Hepatocyte (in vitro differentiated cells): ENCODE results near the gene TMEM184B. TPM values are rescaled to one million over a fixed set of nuclear protein-coding genes. Genes with fewer than 3 reads are reported as not detected.

Experiments
- DNase-seq: peaks from one replicate; pipeline ENCODE4 v3.0.0-alpha.2; 2016; ENCODE audit warnings: low spot score
- H2AFZ ChIP-seq: fragments of 200-600 bp; sonication (generic); 2 replicates; pipeline ENCODE4 v1.6.0; 2016; ENCODE audit warnings: antibody characterized with exemption, mild to moderate bottlenecking
- H3K27ac ChIP-seq: fragments of 200-600 bp; sonication (generic); 2 replicates; pipeline ENCODE4 v1.5.1; 2016; ENCODE audit warnings: mild to moderate bottlenecking
- H3K27me3 ChIP-seq: fragments of 200-600 bp; sonication (generic); 2 replicates; pipeline ENCODE4 v1.6.1; 2016
- H3K36me3 ChIP-seq: fragments of 200-600 bp; sonication (generic); replicated peaks from 2 replicates; pipeline ENCODE4 v1.5.1; 2016; ENCODE audit warnings: low read depth; ENCODE audit not compliant: insufficient read depth
- H3K4me1 ChIP-seq: fragments of 200-600 bp; sonication (generic); 2 replicates; pipeline ENCODE4 v1.5.1; 2016; ENCODE audit warnings: mild to moderate bottlenecking, moderate library complexity; ENCODE audit not compliant: insufficient read depth
- H3K4me2 ChIP-seq: fragments of 200-600 bp; sonication (generic); 2 replicates; pipeline ENCODE4 v1.6.0; 2016
- H3K4me3 ChIP-seq: fragments of 200-600 bp; sonication (generic); 2 replicates; pipeline ENCODE4 v1.5.1; 2016; ENCODE audit warnings: mild to moderate bottlenecking
- H3K79me2 ChIP-seq: fragments of 200-600 bp; sonication (generic); 2 replicates; pipeline ENCODE4 v1.6.0; 2017; ENCODE audit warnings: mild to moderate bottlenecking
- H3K9me2 ChIP-seq: fragments of 200-600 bp; sonication (generic); replicated peaks from 2 replicates; pipeline ENCODE4 v1.6.0; 2017; ENCODE audit warnings: mild to moderate bottlenecking; ENCODE audit not compliant: insufficient read depth
- H3K9me3 ChIP-seq: fragments of 200-600 bp; sonication (generic); 2 replicates; pipeline ENCODE4 v1.5.1; 2016; ENCODE audit warnings: low read depth, mild to moderate bottlenecking
- H4K20me1 ChIP-seq: fragments of 200-600 bp; sonication (generic); 2 replicates; pipeline ENCODE4 v1.6.0; 2016; ENCODE audit warnings: mild to moderate bottlenecking; ENCODE audit not compliant: insufficient read depth, poor library complexity, severe bottlenecking
- EZH2 ChIP-seq: fragments of 200-600 bp; sonication (generic); IDR thresholded peaks from 2 replicates; pipeline ENCODE4 v1.6.1; 2016; ENCODE audit warnings: antibody characterized with exemption, mild to moderate bottlenecking, borderline replicate concordance
- EZH2phosphoT487 ChIP-seq: fragments of 200-600 bp; sonication (generic); IDR thresholded peaks from one replicate; pipeline ENCODE4 v1.6.1; 2018; ENCODE audit warnings: antibody characterized with exemption, mild to moderate bottlenecking, low read depth, moderate library complexity; ENCODE audit not compliant: unreplicated experiment, severe bottlenecking
- WGBS: methylation state at CpG from one replicate; pipeline ENCODE4 v1.1.6; 2016; ENCODE audit warnings: low lambda C conversion rate; ENCODE audit errors: missing lambda C conversion rate; 5-methylcytosine and 5-hydroxymethylcytosine counted together
- polyA plus RNA-seq: library from polyadenylated mRNA; unstranded; fragments of >200 nt; fragmentation: Nextera tagmentation; extraction: Ambion mirVana; gene quantifications from 2 replicates; pipeline ENCODE4 v1.2.1, GENCODE V29; 2016
- total RNA-seq: library from RNA; depleted of rRNA; stranded (reverse); fragments of >200 nt; gene quantifications from 2 replicates; pipeline ENCODE4 v1.2.3, GENCODE V29; 2014
- TF ChIP-seq, protein P1 (sequence below): fragments of 200-600 bp; sonication (generic); IDR thresholded peaks from 2 replicates; pipeline ENCODE4 v1.5.1; 2016; ENCODE audit warnings: antibody characterized with exemption, mild to moderate bottlenecking; ENCODE audit not compliant: poor library complexity

TMEM184B gene
- total and polyA plus RNA-seq, 2 experiments from 2014 or later = 58.2 to 102 TPM

- Histone ChIP-seq H3K79me2 (peaks cover 99% of the 10 kb centered on the region), H3K27ac (peak overlapping the region; percentile 93), H3K9me2 (no peaks in the 10 kb centered on the region), H3K36me3 (no peaks in the 10 kb centered on the region), H3K9me3 (no peaks in the 10 kb centered on the region), H3K4me2 (no peak overlapping the region), H3K4me1 (peaks cover 34% of the 10 kb centered on the region), H4K20me1 (peaks cover 5% of the 10 kb centered on the region), H2AFZ (no peak overlapping the region), H3K4me3 (no peak overlapping the region), H3K27me3 (no peaks in the 10 kb centered on the region)
- no peak for DNase-seq
- WGBS = 73% methylated on average over 8 of the region's 8 CpGs
- no peak for TF ChIP-seq EZH2
- TF ChIP-seq EZH2phosphoT487 = no peak
- TF ChIP-seq, protein P1, sequence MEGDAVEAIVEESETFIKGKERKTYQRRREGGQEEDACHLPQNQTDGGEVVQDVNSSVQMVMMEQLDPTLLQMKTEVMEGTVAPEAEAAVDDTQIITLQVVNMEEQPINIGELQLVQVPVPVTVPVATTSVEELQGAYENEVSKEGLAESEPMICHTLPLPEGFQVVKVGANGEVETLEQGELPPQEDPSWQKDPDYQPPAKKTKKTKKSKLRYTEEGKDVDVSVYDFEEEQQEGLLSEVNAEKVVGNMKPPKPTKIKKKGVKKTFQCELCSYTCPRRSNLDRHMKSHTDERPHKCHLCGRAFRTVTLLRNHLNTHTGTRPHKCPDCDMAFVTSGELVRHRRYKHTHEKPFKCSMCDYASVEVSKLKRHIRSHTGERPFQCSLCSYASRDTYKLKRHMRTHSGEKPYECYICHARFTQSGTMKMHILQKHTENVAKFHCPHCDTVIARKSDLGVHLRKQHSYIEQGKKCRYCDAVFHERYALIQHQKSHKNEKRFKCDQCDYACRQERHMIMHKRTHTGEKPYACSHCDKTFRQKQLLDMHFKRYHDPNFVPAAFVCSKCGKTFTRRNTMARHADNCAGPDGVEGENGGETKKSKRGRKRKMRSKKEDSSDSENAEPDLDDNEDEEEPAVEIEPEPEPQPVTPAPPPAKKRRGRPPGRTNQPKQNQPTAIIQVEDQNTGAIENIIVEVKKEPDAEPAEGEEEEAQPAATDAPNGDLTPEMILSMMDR = no peak
Observed at GRCh38 chr22:38258895-38259294, 13.9 kb downstream of the TMEM184B start.

GRCh38 chr22:38257650-38258250, 15.1 kb downstream of the TMEM184B start:
- Histone ChIP-seq H3K4me1 (peaks cover 34% of the 10 kb centered on the region), H3K9me3 (no peaks in the 10 kb centered on the region), H3K4me3 (no peak overlapping the region), H3K27me3 (no peaks in the 10 kb centered on the region), H4K20me1 (peaks cover 3% of the 10 kb centered on the region), H3K9me2 (no peaks in the 10 kb centered on the region), H3K27ac (peak overlapping the region; percentile 93), H3K36me3 (no peaks in the 10 kb centered on the region), H3K4me2 (peak overlapping the region; percentile 57), H3K79me2 (peaks cover 99% of the 10 kb centered on the region), H2AFZ (no peak overlapping the region)
- TF ChIP-seq, protein P1 = no peak
- DNase-seq = peak; percentile 77
- WGBS = 62% methylated on average over 4 of the region's 4 CpGs

DNA sequence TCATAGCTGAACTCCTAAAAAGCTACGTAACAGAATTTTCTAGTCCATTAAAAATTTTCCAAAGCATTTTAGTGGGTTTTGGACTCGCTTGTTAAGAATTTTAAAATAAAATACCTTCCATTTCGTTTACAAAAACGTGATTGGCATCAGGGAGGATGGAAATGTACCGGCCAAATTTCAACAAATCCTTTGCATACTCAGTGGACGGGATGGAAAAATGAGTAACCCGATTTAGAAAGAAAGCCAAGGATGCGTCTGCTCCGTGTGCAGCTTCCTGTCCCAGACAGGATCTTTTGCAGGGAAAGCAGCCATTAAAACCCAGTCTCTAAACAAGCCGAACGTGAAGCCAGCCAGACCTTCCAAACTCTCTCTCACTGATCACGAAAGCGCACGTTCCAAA, 15.6 kb downstream of the TMEM184B start:
- H3K79me2 ChIP-seq = peaks cover 99% of the 10 kb centered on the region
- no peaks in the 10 kb centered on the region for H3K9me2 ChIP-seq
- no peak overlapping the region for H3K4me3 ChIP-seq
- H4K20me1 ChIP-seq = peaks cover 8% of the 10 kb centered on the region
- peak overlapping the region; percentile 93 for H3K27ac ChIP-seq
- no peaks in the 10 kb centered on the region for H3K9me3 ChIP-seq
- no peaks in the 10 kb centered on the region for H3K27me3 ChIP-seq
- H3K4me2 ChIP-seq = peak overlapping the region; percentile 57
- TF ChIP-seq EZH2 (no peak), EZH2phosphoT487 (no peak)
- TF ChIP-seq, protein P1 = no peak
- H3K36me3 ChIP-seq = no peaks in the 10 kb centered on the region
- 60% methylated on average over 14 of the region's 14 CpGs for WGBS
- DNase-seq = no peak
- no peak overlapping the region for H2AFZ ChIP-seq
- H3K4me1 ChIP-seq = peaks cover 34% of the 10 kb centered on the region
